ENCODE measurements around the gene GTF2F1.

GRCh38 chr19:6373096-6373812 lies 19.7 kb downstream of the GTF2F1 start:
- TF ChIP-seq POLR2A (IDR thresholded peaks at IDR 0.05; ENCODE audit: low read depth, low read length) (no peak), TAF1 (IDR thresholded peaks at IDR 0.05; ENCODE audit: low read depth, low read length) (no peak), POLR2AphosphoS5 (IDR thresholded peaks at IDR 0.05; ENCODE audit: low read depth, low read length) (no peak), SPI1 (IDR thresholded peaks at IDR 0.05; ENCODE audit: low read depth, low read length) (no peak)

All from GM12891 (cell line).